ENCODE data around the gene BANK1. TPM values are rescaled to one million over a fixed set of nuclear protein-coding genes. Genes with fewer than 3 reads are reported as not detected.
"Not testable (repeated sequence)": the region's sequence is repeated elsewhere in the genome, so short reads cannot be mapped to it uniquely, and the experiment has no call there.

The BANK1 gene
- total RNA-seq, 6 donors from 2014 or later: 7.6 to 29.3 (median 11.4) TPM

DNA sequence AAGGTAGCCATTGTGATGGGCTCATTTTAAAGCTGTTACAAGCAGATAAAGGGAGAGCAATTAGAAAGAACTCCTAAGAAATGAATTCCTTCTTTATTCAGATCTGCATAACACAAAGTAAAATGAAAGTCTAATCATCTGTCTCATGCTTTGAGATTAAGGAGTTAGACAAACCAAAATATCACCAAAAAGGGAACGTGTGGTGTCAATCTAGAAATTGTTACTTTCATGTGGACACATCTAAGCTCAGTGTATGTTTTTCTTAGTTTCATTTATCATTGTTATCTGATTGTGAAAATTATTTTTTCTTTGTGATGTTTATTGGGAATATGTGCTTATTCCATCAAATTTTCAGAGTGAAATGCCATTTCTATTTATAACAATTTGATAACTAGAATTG, 80.3 kb downstream of the BANK1 start:
- ATAC-seq (ENCODE audit: low FRiP score in 2 of 2) (no peak), DNase-seq (no peak)
- no peaks in the 10 kb centered on the region for H3K4me1 ChIP-seq
- H3K27me3 ChIP-seq: no peaks in the 10 kb centered on the region
- 56 to 63% methylated on average over 1 of the region's 1 CpG for WGBS, 2 donors
- H3K27ac ChIP-seq: no peak overlapping the region
- TF ChIP-seq POLR2A (IDR thresholded peaks at IDR 0.05) (no peak), POLR2AphosphoS5 (IDR thresholded peaks at IDR 0.05) (no peak), CTCF (IDR thresholded peaks at IDR 0.05) (no peak), EP300 (IDR thresholded peaks at IDR 0.05) (no peak)
- H3K4me3 ChIP-seq: no peak overlapping the region
- peaks cover 0 to 4% (median 0%) of the 10 kb centered on the region in 4 donors for H3K9me3 ChIP-seq
- no peaks in the 10 kb centered on the region for H3K36me3 ChIP-seq

DNA sequence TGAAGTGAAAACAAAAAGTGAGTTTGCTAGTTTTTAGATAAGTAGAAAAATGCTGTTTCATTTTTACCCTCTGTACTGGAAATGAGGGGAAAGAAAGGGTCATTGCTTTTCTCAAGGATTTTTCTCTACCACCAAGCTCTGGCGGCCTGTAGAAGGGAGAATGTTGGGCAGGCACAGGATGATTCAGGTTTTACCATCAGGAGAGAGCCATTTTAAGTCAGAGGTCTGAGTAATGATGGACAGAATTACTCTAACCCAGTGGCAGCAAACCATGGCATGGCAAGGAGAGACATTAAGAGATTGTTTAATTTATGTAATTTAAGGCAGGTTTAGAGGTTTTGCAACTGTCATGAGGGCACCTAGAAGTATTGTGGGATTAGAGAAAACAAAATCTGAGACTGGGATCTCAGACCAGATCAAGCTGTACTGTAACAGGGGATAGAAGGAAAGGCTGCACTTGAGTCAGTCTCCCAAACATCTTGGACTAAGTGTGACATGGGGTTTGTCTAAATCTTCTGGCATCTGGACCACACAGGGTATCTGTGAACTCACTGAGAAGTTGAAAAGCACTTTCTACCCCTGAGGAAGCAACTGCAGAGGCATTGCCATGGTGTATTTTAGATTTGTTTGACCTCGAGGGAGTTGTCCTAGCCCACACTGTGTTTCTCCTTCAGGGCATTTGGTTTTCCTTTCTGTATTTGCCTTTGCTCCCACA, 81.6 kb downstream of the BANK1 start:
- Histone ChIP-seq H3K4me3 (no peak overlapping the region), H3K27me3 (no peaks in the 10 kb centered on the region), H3K36me3 (no peaks in the 10 kb centered on the region), H3K27ac (no peak overlapping the region), H3K4me1 (no peaks in the 10 kb centered on the region), H3K9me3 (no peaks in the 10 kb centered on the region)
- 63 to 69% methylated on average over 2 of the region's 2 CpGs for WGBS, 2 donors
- DNase-seq (no peak), ATAC-seq (ENCODE audit: low FRiP score in 2 of 2) (no peak)
- no peak for TF ChIP-seq POLR2A (IDR thresholded peaks at IDR 0.05)
- no peak for TF ChIP-seq CTCF (IDR thresholded peaks at IDR 0.05)
- TF ChIP-seq EP300 (IDR thresholded peaks at IDR 0.05): no peak
- no peak for TF ChIP-seq POLR2AphosphoS5 (IDR thresholded peaks at IDR 0.05)

GRCh38 chr4:101885574-101885973, 95.0 kb downstream of the BANK1 start:
- Histone ChIP-seq H3K27ac (no peak overlapping the region), H3K27me3 (no peaks in the 10 kb centered on the region), H3K4me3 (no peak overlapping the region), H3K36me3 (no peaks in the 10 kb centered on the region), H3K4me1 (no peaks in the 10 kb centered on the region), H3K9me3 (no peaks in the 10 kb centered on the region)
- no peak for DNase-seq
- WGBS, 2 donors: 36 to 51% methylated on average over 2 of the region's 2 CpGs
- TF ChIP-seq POLR2AphosphoS5 (IDR thresholded peaks at IDR 0.05) (peak in 1 of 2 donors; percentile 46), POLR2A (IDR thresholded peaks at IDR 0.05) (no peak), CTCF (IDR thresholded peaks at IDR 0.05) (no peak), EP300 (IDR thresholded peaks at IDR 0.05) (peak in 1 of 4 donors; percentile 57)
- ATAC-seq (ENCODE audit: low FRiP score in 2 of 2): peak; percentile 34 to 50

DNA sequence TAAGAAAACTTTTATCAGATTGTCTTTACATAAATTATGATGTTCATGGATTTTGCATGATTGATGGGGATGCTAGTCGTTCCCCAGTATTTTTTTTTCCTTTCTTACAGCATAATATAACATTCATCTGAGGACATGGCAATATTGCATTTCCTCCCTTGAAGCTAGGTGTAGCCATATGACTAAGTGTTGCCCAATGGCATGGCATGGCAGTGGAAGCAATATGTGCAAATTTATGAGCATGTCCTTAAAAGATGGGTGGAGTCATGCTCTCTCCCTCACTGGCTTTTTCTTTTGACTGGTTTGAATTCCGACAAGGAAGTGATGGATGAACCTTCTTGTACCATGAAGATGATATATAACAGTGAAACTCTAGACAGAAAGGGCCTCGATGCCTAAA, 96.3 kb downstream of the BANK1 start:
- WGBS, 2 donors: 76 to 80% methylated on average over 3 of the region's 3 CpGs
- ATAC-seq (ENCODE audit: low FRiP score in 2 of 2): no peak
- no peak for DNase-seq
- Histone ChIP-seq H3K36me3 (no peaks in the 10 kb centered on the region), H3K9me3 (peaks cover 0 to 4% (median 0%) of the 10 kb centered on the region in 4 donors), H3K27ac (no peak overlapping the region), H3K27me3 (no peaks in the 10 kb centered on the region), H3K4me1 (no peaks in the 10 kb centered on the region), H3K4me3 (no peak overlapping the region)
- TF ChIP-seq EP300 (IDR thresholded peaks at IDR 0.05) (no peak), POLR2AphosphoS5 (IDR thresholded peaks at IDR 0.05) (no peak), CTCF (IDR thresholded peaks at IDR 0.05) (no peak), POLR2A (IDR thresholded peaks at IDR 0.05) (no peak)

- TF ChIP-seq EP300 (IDR thresholded peaks at IDR 0.05): no peak
- no peak for TF ChIP-seq POLR2A (IDR thresholded peaks at IDR 0.05)
- no peak for TF ChIP-seq POLR2AphosphoS5 (IDR thresholded peaks at IDR 0.05)
- no peak for TF ChIP-seq CTCF (IDR thresholded peaks at IDR 0.05)
- no peaks in the 10 kb centered on the region for H3K27me3 ChIP-seq
- DNase-seq (no peak), ATAC-seq (ENCODE audit: low FRiP score in 2 of 2) (no peak)
- no peaks in the 10 kb centered on the region for H3K36me3 ChIP-seq
- H3K9me3 ChIP-seq: peaks cover 0 to 4% (median 0%) of the 10 kb centered on the region in 4 donors
- H3K4me3 ChIP-seq: no peak overlapping the region
- WGBS, 2 donors: 88 to 94% methylated on average over 4 of the region's 4 CpGs
- no peaks in the 10 kb centered on the region for H3K4me1 ChIP-seq
- no peak overlapping the region for H3K27ac ChIP-seq
Measured at GRCh38 chr4:101888472-101888871, 97.9 kb downstream of the BANK1 start.

GRCh38 chr4:101905527-101905926, 115.0 kb downstream of the BANK1 start:
- H3K4me1 ChIP-seq; H3K36me3 ChIP-seq; H3K4me3 ChIP-seq; ATAC-seq (ENCODE audit: low FRiP score in 2 of 2); H3K27me3 ChIP-seq; H3K9me3 ChIP-seq; H3K27ac ChIP-seq; DNase-seq: not testable (repeated sequence)
- 67 to 73% methylated on average over 5 of the region's 5 CpGs for WGBS, 2 donors

Measured in upper lobe of left lung (tissue), 6 donors.